ENCODE results near the gene ADGRL1.
"Not testable (repeated sequence)": the region's sequence is repeated elsewhere in the genome, so short reads cannot be mapped to it uniquely, and the experiment has no call there.

ADGRL1 gene

GRCh38 chr19:14218620-14219330, 12.8 kb upstream of the ADGRL1 start:
- no peak for DNase-seq

- DNase-seq = not testable (repeated sequence)
Observed at GRCh38 chr19:14217886-14218285, 11.9 kb upstream of the ADGRL1 start.

- no peak for DNase-seq
Observed at GRCh38 chr19:14214580-14214979, 8.6 kb upstream of the ADGRL1 start.

GRCh38 chr19:14210182-14210581, 4.2 kb upstream of the ADGRL1 start:
- DNase-seq = not testable (repeated sequence)

GRCh38 chr19:14209401-14209800, 3.4 kb upstream of the ADGRL1 start:
- DNase-seq = not testable (repeated sequence)

GRCh38 chr19:14208496-14208895, 2.5 kb upstream of the ADGRL1 start:
- DNase-seq = not testable (repeated sequence)

GRCh38 chr19:14207796-14208195, 1.8 kb upstream of the ADGRL1 start:
- DNase-seq = not testable (repeated sequence)

- DNase-seq = peak; percentile 87
Observed at GRCh38 chr19:14206737-14207726, 1.1 kb upstream of the ADGRL1 start.

GRCh38 chr19:14206308-14206707, 339 bp upstream of the ADGRL1 start:
- peak; percentile 33 for DNase-seq

GRCh38 chr19:14204676-14205451, 1.1 kb downstream of the ADGRL1 start:
- DNase-seq = not testable (repeated sequence)

GRCh38 chr19:14204219-14204618, 1.8 kb downstream of the ADGRL1 start:
- not testable (repeated sequence) for DNase-seq

- DNase-seq = not testable (repeated sequence)
Observed at GRCh38 chr19:14203788-14204187, 2.2 kb downstream of the ADGRL1 start.

- DNase-seq = no peak
Observed at GRCh38 chr19:14203177-14203576, 2.8 kb downstream of the ADGRL1 start.

GRCh38 chr19:14201481-14201880, 4.5 kb downstream of the ADGRL1 start:
- not testable (repeated sequence) for DNase-seq

GRCh38 chr19:14200147-14200841, 5.7 kb downstream of the ADGRL1 start:
- peak; percentile 69 for DNase-seq

GRCh38 chr19:14198384-14199376, 7.3 kb downstream of the ADGRL1 start:
- no peak for DNase-seq

GRCh38 chr19:14197882-14198281, 8.1 kb downstream of the ADGRL1 start:
- DNase-seq = no peak

- not testable (repeated sequence) for DNase-seq
Observed at GRCh38 chr19:14197288-14197687, 8.7 kb downstream of the ADGRL1 start.

- peak; percentile 82 for DNase-seq
Observed at GRCh38 chr19:14196105-14196504, 9.9 kb downstream of the ADGRL1 start.

GRCh38 chr19:14195216-14195615, 10.8 kb downstream of the ADGRL1 start:
- not testable (repeated sequence) for DNase-seq

GRCh38 chr19:14189415-14189814, 16.6 kb downstream of the ADGRL1 start:
- DNase-seq = no peak

Data from CD4-positive, alpha-beta T cell treated with Interleukin-10 for 1 hour (primary cell).